HCT116 (cell line): Measurements from ENCODE around the gene RRBP1. TPM values are rescaled to one million over a fixed set of nuclear protein-coding genes. Genes with fewer than 3 reads are reported as not detected.

Experiments used
- ATAC-seq: fragments of 200-7000 bp; cut with Tn5 transposase; 2 replicates; pipeline ENCODE4 v1.9.1; 2020; ENCODE audit warnings: mild to moderate bottlenecking, moderate library complexity
- BruUV-seq: library from RNA; stranded (reverse); fragments of 400-500 nt; replicated peaks from 2 replicates; lab custom pipeline; 2021; lab: Mats Ljungman, UMichigan
- CTCF ChIA-PET: fragments of 300-600 bp; sonication (Branson Sonifier 250); formaldehyde crosslinking; loops from one replicate; lab custom pipeline; 2021; ENCODE audit warnings: antibody characterized with exemption; lab: Charles Lee
- POLR2A ChIA-PET: fragments of 300-600, 350-600 bp; sonication (Branson Sonifier 250); formaldehyde crosslinking; loops from one replicate; lab custom pipeline; 2021; ENCODE audit warnings: antibody characterized with exemption; lab: Charles Lee
- RAD21 ChIA-PET, 2 experiments: fragments of 300-600 bp; sonication (Branson Sonifier 250); formaldehyde crosslinking; loops; one replicate each; lab custom pipeline; 2023; ENCODE audit warnings: low total read pairs in 2 of 2; ENCODE audit not compliant: uncharacterized antibody in 2 of 2, unreplicated experiment in 2 of 2, low non-redundant PET in 1 of 2; lab: Charles Lee
- DNase-seq: peaks from one replicate; pipeline ENCODE4 v3.0.0-alpha.2; 2010; ENCODE audit warnings: low read depth, low spot score
- H2AFZ ChIP-seq: fragments of 200-600 bp; shearing (Covaris generic), sonication (generic); 2 replicates; pipeline ENCODE4 v1.6.1; 2017; ENCODE audit warnings: low read depth, mixed run types, mixed read lengths, antibody characterized with exemption, low read length; ENCODE audit not compliant: poor library complexity, severe bottlenecking
- H3K27ac ChIP-seq: 2 replicates; pipeline ENCODE4 v1.5.1; 2012; ENCODE audit warnings: low read depth, low read length
- H3K27me3 ChIP-seq: fragments of 200-600 bp; sonication (generic); 2 replicates; pipeline ENCODE4 v1.6.1; 2016; ENCODE audit warnings: mixed run types, low read length, mixed read lengths; ENCODE audit not compliant: insufficient read depth
- H3K36me3 ChIP-seq, 2 experiments: fragments of 200-500 bp in 1 of 2; fragments of 200-600 bp in 1 of 2; sonication (Bioruptor generic) in 1 of 2; sonication (generic) in 1 of 2; 2 replicates each; pipeline versions ENCODE4 v1.5.1 to v1.6.1; 2014 to 2016; ENCODE audit warnings: low read length in 2 of 2, inconsistent platforms in 1 of 2, mixed read lengths in 1 of 2, mixed run types in 1 of 2; ENCODE audit not compliant: insufficient read depth in 2 of 2, control insufficient read depth in 1 of 2
- H3K4me1 ChIP-seq, 2 experiments: fragments of 200-600 bp in 1 of 2; sonication (generic) in 1 of 2; 2 replicates each; pipeline versions ENCODE4 v1.5.1 to v1.6.1; 2012 to 2017; ENCODE audit warnings: low read length in 2 of 2, inconsistent platforms in 1 of 2, mild to moderate bottlenecking in 1 of 2, mixed read lengths in 1 of 2, mixed run types in 1 of 2, moderate library complexity in 1 of 2; ENCODE audit not compliant: insufficient read depth in 2 of 2, control insufficient read depth in 1 of 2
- H3K4me2 ChIP-seq: fragments of 200-600 bp; sonication (generic); 2 replicates; pipeline ENCODE4 v1.6.1; 2017; ENCODE audit warnings: mixed run types, low read length, mixed read lengths
- H3K4me3 ChIP-seq, 2 experiments: fragments of 200-600 bp in 1 of 2; sonication (generic) in 1 of 2; replicated peaks in 1 of 2; 2 replicates each; pipeline ENCODE4 v1.5.1; 2011 to 2016; ENCODE audit warnings: low read length in 2 of 2, control low read depth in 1 of 2, low read depth in 1 of 2, mild to moderate bottlenecking in 1 of 2, mixed read lengths in 1 of 2, mixed run types in 1 of 2
- H3K79me2 ChIP-seq: fragments of 200-600 bp; sonication (generic); 2 replicates; pipeline ENCODE4 v1.6.1; 2017; ENCODE audit warnings: mild to moderate bottlenecking, mixed run types, low read length, moderate library complexity, mixed read lengths; ENCODE audit not compliant: insufficient read depth
- H3K9ac ChIP-seq: fragments of 200-600 bp; sonication (generic); 2 replicates; pipeline ENCODE4 v1.6.1; 2016; ENCODE audit warnings: low read length, mixed read lengths
- H3K9me2 ChIP-seq: fragments of 200-600 bp; sonication (generic), shearing (Covaris generic); 2 replicates; pipeline ENCODE4 v1.6.1; 2017; ENCODE audit warnings: mixed run types, mild to moderate bottlenecking, moderate library complexity; ENCODE audit not compliant: insufficient read depth
- H3K9me3 ChIP-seq, 2 experiments: fragments of 200-500 bp in 1 of 2; fragments of 200-600 bp in 1 of 2; sonication (Bioruptor generic) in 1 of 2; sonication (generic) in 1 of 2; 2 replicates each; pipeline ENCODE4 v1.6.1; 2014 to 2017; ENCODE audit warnings: low read length in 2 of 2, mixed read lengths in 2 of 2, inconsistent platforms in 1 of 2, low read depth in 1 of 2, mild to moderate bottlenecking in 1 of 2, mixed run types in 1 of 2, moderate library complexity in 1 of 2; ENCODE audit not compliant: control insufficient read depth in 1 of 2, insufficient read depth in 1 of 2
- H4K20me1 ChIP-seq: fragments of 200-600 bp; sonication (generic), shearing (Covaris generic); 2 replicates; pipeline ENCODE4 v1.6.1; 2017; ENCODE audit warnings: mixed run types, mild to moderate bottlenecking, moderate library complexity; ENCODE audit not compliant: insufficient read depth
- CBX3 ChIP-seq: IDR thresholded peaks from 2 replicates; pipeline ENCODE4 v1.6.1; 2012; ENCODE audit warnings: low read depth
- CEBPB ChIP-seq: IDR thresholded peaks from 2 replicates; pipeline ENCODE4 v1.6.1; 2012; ENCODE audit warnings: low read depth
- EGR1 ChIP-seq: IDR thresholded peaks from 2 replicates; pipeline ENCODE4 v1.6.1; 2012; ENCODE audit warnings: low read depth
- ELF1 ChIP-seq: IDR thresholded peaks from 2 replicates; pipeline ENCODE4 v1.6.1; 2012; ENCODE audit warnings: low read depth, borderline replicate concordance
- EZH2 ChIP-seq: fragments of 200-600 bp; sonication (generic); IDR thresholded peaks from 2 replicates; pipeline ENCODE4 v1.6.1; 2017; ENCODE audit warnings: antibody characterized with exemption, mixed run types
- EZH2phosphoT487 ChIP-seq: fragments of 200-600 bp; IDR thresholded peaks from 2 replicates; pipeline ENCODE4 v1.6.1; 2018; ENCODE audit warnings: antibody characterized with exemption, borderline replicate concordance
- JUND ChIP-seq: IDR thresholded peaks from 2 replicates; pipeline ENCODE4 v1.6.1; 2012
- POLR2A ChIP-seq: IDR thresholded peaks from 2 replicates; pipeline ENCODE4 v1.7.0; 2011; ENCODE audit warnings: borderline replicate concordance; ENCODE audit not compliant: insufficient read depth, insufficient read length; ENCODE audit errors: extremely low read depth
- RAD21 ChIP-seq: IDR thresholded peaks from 2 replicates; pipeline ENCODE4 v1.6.1; 2012; ENCODE audit warnings: low read depth, mild to moderate bottlenecking
- SIN3A ChIP-seq: IDR thresholded peaks from 2 replicates; pipeline ENCODE4 v1.6.1; 2012; ENCODE audit warnings: low read depth
- SP1 ChIP-seq: IDR thresholded peaks from 2 replicates; pipeline ENCODE4 v1.6.1; 2012; ENCODE audit warnings: low read depth
- TCF7L2 ChIP-seq: IDR thresholded peaks from 2 replicates; pipeline ENCODE4 v1.7.0; 2011; ENCODE audit warnings: borderline replicate concordance, inconsistent platforms; ENCODE audit not compliant: insufficient read depth, insufficient read length; ENCODE audit errors: extremely low read depth
- YY1 ChIP-seq: IDR thresholded peaks from 2 replicates; pipeline ENCODE4 v1.6.1; 2011; ENCODE audit warnings: low read length, low read depth, moderate library complexity, mild to moderate bottlenecking; ENCODE audit not compliant: insufficient replicate concordance; ENCODE audit errors: extremely low read depth
- ZFX ChIP-seq: fragments of 450-650 bp; IDR thresholded peaks from 2 replicates; pipeline ENCODE4 v1.6.1; 2017
- ZNF274 ChIP-seq: fragments of 200-500 bp; sonication (Bioruptor generic); IDR thresholded peaks from 2 replicates; pipeline ENCODE4 v1.6.1; 2014; ENCODE audit warnings: mild to moderate bottlenecking, low read depth, low read length, inconsistent platforms
- intact Hi-C: fragments of 100-400 bp; cut with micrococcal nuclease; formaldehyde crosslinking; loops from 2 replicates; pipeline ENCODE4 v1.10.0; 2022
- total RNA-seq: library from RNA; stranded (reverse); gene quantifications from one replicate; pipeline ENCODE4 v1.2.1, GENCODE V29; 2021; ENCODE audit not compliant: unreplicated experiment
- TF ChIP-seq, protein P1 (sequence below): IDR thresholded peaks from 2 replicates; pipeline ENCODE4 v1.6.1; 2012; ENCODE audit warnings: low read depth
- TF ChIP-seq, protein P2 (sequence below): IDR thresholded peaks from 2 replicates; pipeline ENCODE4 v1.6.1; 2012

The RRBP1 gene
- total RNA-seq, 1 experiment from 2014 or later, result 123 TPM

DNA sequence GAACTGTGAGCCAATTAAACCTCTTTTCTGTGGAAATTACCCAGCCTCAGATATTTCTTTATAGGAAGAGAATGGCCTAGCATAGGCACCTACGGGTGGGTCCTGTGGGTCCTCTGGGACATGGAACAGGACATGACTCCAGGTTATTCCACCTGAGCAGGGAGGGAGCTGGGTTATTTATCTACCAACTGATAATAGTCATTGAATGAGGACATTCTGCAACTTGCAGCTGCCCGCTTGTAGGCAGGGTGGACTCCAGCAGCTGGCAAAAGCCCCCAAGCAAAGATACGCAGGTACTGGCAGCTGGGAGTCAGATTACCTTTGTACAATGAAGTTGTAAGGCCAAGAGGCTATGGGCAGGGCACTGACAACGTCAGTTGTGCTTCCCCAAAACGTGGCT is 16.3 kb upstream of the RRBP1 start:
- Histone ChIP-seq H3K9me3 (no peaks in the 10 kb centered on the region), H3K9me2 (no peaks in the 10 kb centered on the region), H4K20me1 (no peaks in the 10 kb centered on the region), H3K27me3 (no peaks in the 10 kb centered on the region), H3K36me3 (no peaks in the 10 kb centered on the region), H3K4me1 (no peaks in the 10 kb centered on the region), H3K4me3 (no peak overlapping the region), H3K9ac (no peak overlapping the region), H2AFZ (no peak overlapping the region), H3K27ac (no peak overlapping the region), H3K79me2 (no peaks in the 10 kb centered on the region), H3K4me2 (no peak overlapping the region)
- POLR2A ChIA-PET, result no interaction called here
- RAD21 ChIA-PET, result no interaction called here
- TF ChIP-seq ZNF274 (no peak), CEBPB (no peak), POLR2A (no peak), TCF7L2 (no peak), EZH2phosphoT487 (no peak), SIN3A (no peak), RAD21 (no peak), ZFX (no peak), YY1 (no peak), EGR1 (no peak), EZH2 (no peak), CBX3 (no peak), JUND (no peak), ELF1 (no peak), SP1 (no peak)
- TF ChIP-seq, protein P1, sequence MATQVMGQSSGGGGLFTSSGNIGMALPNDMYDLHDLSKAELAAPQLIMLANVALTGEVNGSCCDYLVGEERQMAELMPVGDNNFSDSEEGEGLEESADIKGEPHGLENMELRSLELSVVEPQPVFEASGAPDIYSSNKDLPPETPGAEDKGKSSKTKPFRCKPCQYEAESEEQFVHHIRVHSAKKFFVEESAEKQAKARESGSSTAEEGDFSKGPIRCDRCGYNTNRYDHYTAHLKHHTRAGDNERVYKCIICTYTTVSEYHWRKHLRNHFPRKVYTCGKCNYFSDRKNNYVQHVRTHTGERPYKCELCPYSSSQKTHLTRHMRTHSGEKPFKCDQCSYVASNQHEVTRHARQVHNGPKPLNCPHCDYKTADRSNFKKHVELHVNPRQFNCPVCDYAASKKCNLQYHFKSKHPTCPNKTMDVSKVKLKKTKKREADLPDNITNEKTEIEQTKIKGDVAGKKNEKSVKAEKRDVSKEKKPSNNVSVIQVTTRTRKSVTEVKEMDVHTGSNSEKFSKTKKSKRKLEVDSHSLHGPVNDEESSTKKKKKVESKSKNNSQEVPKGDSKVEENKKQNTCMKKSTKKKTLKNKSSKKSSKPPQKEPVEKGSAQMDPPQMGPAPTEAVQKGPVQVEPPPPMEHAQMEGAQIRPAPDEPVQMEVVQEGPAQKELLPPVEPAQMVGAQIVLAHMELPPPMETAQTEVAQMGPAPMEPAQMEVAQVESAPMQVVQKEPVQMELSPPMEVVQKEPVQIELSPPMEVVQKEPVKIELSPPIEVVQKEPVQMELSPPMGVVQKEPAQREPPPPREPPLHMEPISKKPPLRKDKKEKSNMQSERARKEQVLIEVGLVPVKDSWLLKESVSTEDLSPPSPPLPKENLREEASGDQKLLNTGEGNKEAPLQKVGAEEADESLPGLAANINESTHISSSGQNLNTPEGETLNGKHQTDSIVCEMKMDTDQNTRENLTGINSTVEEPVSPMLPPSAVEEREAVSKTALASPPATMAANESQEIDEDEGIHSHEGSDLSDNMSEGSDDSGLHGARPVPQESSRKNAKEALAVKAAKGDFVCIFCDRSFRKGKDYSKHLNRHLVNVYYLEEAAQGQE, result no peak
- TF ChIP-seq, protein P2, sequence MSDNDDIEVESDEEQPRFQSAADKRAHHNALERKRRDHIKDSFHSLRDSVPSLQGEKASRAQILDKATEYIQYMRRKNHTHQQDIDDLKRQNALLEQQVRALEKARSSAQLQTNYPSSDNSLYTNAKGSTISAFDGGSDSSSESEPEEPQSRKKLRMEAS, result no peak
- no peak for DNase-seq
- intact Hi-C loops, result no loop called here
- no peak for ATAC-seq
- BruUV-seq, result no TSS peak
- CTCF ChIA-PET, result no interaction called here
